Measurements from ENCODE around the gene SSR1. TPM values are rescaled to one million over a fixed set of nuclear protein-coding genes. Genes with fewer than 3 reads are reported as not detected.
A peak's percentile ranks its signal among the peaks of the same experiment; 100 is the strongest.
"Not testable (repeated sequence)": the region's sequence is repeated elsewhere in the genome, so short reads cannot be mapped to it uniquely, and the experiment has no call there.

SSR1 gene
- total RNA-seq, 1 experiment from 2014 or later, result 153 TPM

GRCh38 chr6:7264686-7265384, 48.2 kb downstream of the SSR1 start:
- no peak overlapping the region for H3K27ac ChIP-seq
- no peaks in the 10 kb centered on the region for H3K27me3 ChIP-seq (replicated peaks)
- H3K9me3 ChIP-seq (replicated peaks), result no peaks in the 10 kb centered on the region
- H3K36me3 ChIP-seq, result no peaks in the 10 kb centered on the region
- peak in 1 of 2 experiments; percentile 22 for DNase-seq (ENCODE audit: low read depth in 1 of 2, low spot score in 2 of 2)
- H3K4me1 ChIP-seq (replicated peaks), result peaks cover 19% of the 10 kb centered on the region
- H3K4me3 ChIP-seq, result no peak overlapping the region

GRCh38 chr6:7264041-7264440, 49.0 kb downstream of the SSR1 start:
- no peak for DNase-seq (ENCODE audit: low read depth in 1 of 2, low spot score in 2 of 2)
- Histone ChIP-seq H3K27me3 (replicated peaks) (no peaks in the 10 kb centered on the region), H3K36me3 (no peaks in the 10 kb centered on the region), H3K4me1 (replicated peaks) (peaks cover 19% of the 10 kb centered on the region), H3K4me3 (no peak overlapping the region), H3K27ac (no peak overlapping the region), H3K9me3 (replicated peaks) (no peaks in the 10 kb centered on the region)

GRCh38 chr6:7263519-7263805, 49.5 kb downstream of the SSR1 start:
- DNase-seq (ENCODE audit: low read depth in 1 of 2, low spot score in 2 of 2); H3K4me3 ChIP-seq; H3K27me3 ChIP-seq (replicated peaks); H3K27ac ChIP-seq; H3K9me3 ChIP-seq (replicated peaks); H3K36me3 ChIP-seq: not testable (repeated sequence)
- H3K4me1 ChIP-seq (replicated peaks), result peaks cover 19% of the 10 kb centered on the region

- H3K4me3 ChIP-seq, result no peak overlapping the region
- no peaks in the 10 kb centered on the region for H3K27me3 ChIP-seq (replicated peaks)
- H3K27ac ChIP-seq, result no peak overlapping the region
- peaks cover 19% of the 10 kb centered on the region for H3K4me1 ChIP-seq (replicated peaks)
- no peak for DNase-seq (ENCODE audit: low read depth in 1 of 2, low spot score in 2 of 2)
- H3K36me3 ChIP-seq, result no peaks in the 10 kb centered on the region
- H3K9me3 ChIP-seq (replicated peaks), result no peaks in the 10 kb centered on the region
Observed at GRCh38 chr6:7262746-7263518, 50.1 kb downstream of the SSR1 start.

GRCh38 chr6:7261852-7262461, 51.0 kb downstream of the SSR1 start:
- peak overlapping the region; percentile 45 for H3K4me3 ChIP-seq
- no peak overlapping the region for H3K27ac ChIP-seq
- H3K27me3 ChIP-seq (replicated peaks), result no peaks in the 10 kb centered on the region
- H3K9me3 ChIP-seq (replicated peaks), result no peaks in the 10 kb centered on the region
- peaks cover 13% of the 10 kb centered on the region for H3K4me1 ChIP-seq (replicated peaks)
- no peaks in the 10 kb centered on the region for H3K36me3 ChIP-seq
- no peak for DNase-seq (ENCODE audit: low read depth in 1 of 2, low spot score in 2 of 2)

- H3K9me3 ChIP-seq (replicated peaks), result no peaks in the 10 kb centered on the region
- no peak overlapping the region; the same call in 1 of the 2 replicates for H3K27ac ChIP-seq
- H3K36me3 ChIP-seq, result no peaks in the 10 kb centered on the region
- no peaks in the 10 kb centered on the region for H3K27me3 ChIP-seq (replicated peaks)
- peaks cover 13% of the 10 kb centered on the region for H3K4me1 ChIP-seq (replicated peaks)
- peak overlapping the region; percentile 45 for H3K4me3 ChIP-seq
- peak; percentile 85 to 92 for DNase-seq (ENCODE audit: low read depth in 1 of 2, low spot score in 2 of 2)
Observed at GRCh38 chr6:7261032-7261841, 51.8 kb downstream of the SSR1 start.

GRCh38 chr6:7260291-7261031, 52.5 kb downstream of the SSR1 start:
- Histone ChIP-seq H3K27me3 (replicated peaks) (no peaks in the 10 kb centered on the region), H3K9me3 (replicated peaks) (no peaks in the 10 kb centered on the region), H3K4me1 (replicated peaks) (peaks cover 13% of the 10 kb centered on the region), H3K4me3 (peak overlapping the region; percentile 45), H3K36me3 (no peaks in the 10 kb centered on the region), H3K27ac (no peak overlapping the region)
- no peak for DNase-seq (ENCODE audit: low read depth in 1 of 2, low spot score in 2 of 2)

- H3K4me3 ChIP-seq, result no peak overlapping the region
- H3K9me3 ChIP-seq (replicated peaks), result no peaks in the 10 kb centered on the region
- H3K36me3 ChIP-seq, result no peaks in the 10 kb centered on the region
- no peak for DNase-seq (ENCODE audit: low read depth in 1 of 2, low spot score in 2 of 2)
- no peaks in the 10 kb centered on the region for H3K27me3 ChIP-seq (replicated peaks)
- H3K4me1 ChIP-seq (replicated peaks), result peaks cover 13% of the 10 kb centered on the region
- no peak overlapping the region for H3K27ac ChIP-seq
Observed at GRCh38 chr6:7258231-7258763, 54.7 kb downstream of the SSR1 start.

GRCh38 chr6:7257521-7258230, 55.3 kb downstream of the SSR1 start:
- Histone ChIP-seq H3K27ac (no peak overlapping the region), H3K4me1 (replicated peaks) (peaks cover 13% of the 10 kb centered on the region), H3K9me3 (replicated peaks) (no peaks in the 10 kb centered on the region), H3K4me3 (no peak overlapping the region), H3K27me3 (replicated peaks) (no peaks in the 10 kb centered on the region), H3K36me3 (no peaks in the 10 kb centered on the region)
- DNase-seq (ENCODE audit: low read depth in 1 of 2, low spot score in 2 of 2), result no peak

- H3K9me3 ChIP-seq (replicated peaks), result no peaks in the 10 kb centered on the region
- H3K27ac ChIP-seq, result no peak overlapping the region
Observed at GRCh38 chr6:7256785-7257184, 56.2 kb downstream of the SSR1 start.

GRCh38 chr6:7255918-7256317, 57.1 kb downstream of the SSR1 start:
- Histone ChIP-seq H3K4me3 (no peak overlapping the region), H3K27ac (no peak overlapping the region)
- DNase-seq (ENCODE audit: low read depth in 1 of 2, low spot score in 2 of 2), result no peak

More at GRCh38 chr6:7256785-7257184, 56.2 kb downstream of the SSR1 start:
- Histone ChIP-seq H3K4me1 (replicated peaks) (peaks cover 10% of the 10 kb centered on the region), H3K4me3 (no peak overlapping the region), H3K36me3 (no peaks in the 10 kb centered on the region), H3K27me3 (replicated peaks) (no peaks in the 10 kb centered on the region)
- DNase-seq (ENCODE audit: low read depth in 1 of 2, low spot score in 2 of 2), result no peak

GRCh38 chr6:7254980-7255835, 57.8 kb downstream of the SSR1 start:
- Histone ChIP-seq H3K27ac (no peak overlapping the region), H3K27me3 (replicated peaks) (no peaks in the 10 kb centered on the region), H3K4me1 (replicated peaks) (no peaks in the 10 kb centered on the region), H3K36me3 (peaks cover 3% of the 10 kb centered on the region; the same call in 1 of the 2 replicates), H3K9me3 (replicated peaks) (no peaks in the 10 kb centered on the region), H3K4me3 (no peak overlapping the region)
- DNase-seq (ENCODE audit: low read depth in 1 of 2, low spot score in 2 of 2), result no peak

More at GRCh38 chr6:7255918-7256317, 57.1 kb downstream of the SSR1 start:
- Histone ChIP-seq H3K4me1 (replicated peaks) (peaks cover 6% of the 10 kb centered on the region), H3K9me3 (replicated peaks) (no peaks in the 10 kb centered on the region), H3K36me3 (no peaks in the 10 kb centered on the region), H3K27me3 (replicated peaks) (no peaks in the 10 kb centered on the region)
